Lung (tissue), 12 donors: ENCODE measurements around the gene BCR. TPM values are rescaled to one million over a fixed set of nuclear protein-coding genes. Genes with fewer than 3 reads are reported as not detected.

Experiments
- ATAC-seq: fragments of 200-7000 bp; cut with Tn5 transposase; one replicate; pipeline ENCODE4 v1.9.1; 2020; ENCODE audit warnings: moderate number of reproducible peaks; ENCODE audit not compliant: insufficient read depth, low FRiP score
- DNase-seq, 3 donors: peaks; one replicate each; pipeline ENCODE4 v3.0.0-alpha.2; 2013 to 2017
- H3K27ac ChIP-seq, 2 donors: one replicate each; pipeline ENCODE4 v1.5.1; 2013; ENCODE audit warnings: mild to moderate bottlenecking in 2 of 2, moderate library complexity in 2 of 2, control low read depth in 1 of 2, inconsistent platforms in 1 of 2, low read depth in 1 of 2, low read length in 1 of 2
- H3K27me3 ChIP-seq, 3 donors: one replicate each; pipeline ENCODE4 v1.5.1; 2013; ENCODE audit warnings: low read length in 2 of 3; ENCODE audit not compliant: control insufficient read depth in 3 of 3, insufficient read depth in 3 of 3
- H3K36me3 ChIP-seq, 4 donors: one replicate each; pipeline ENCODE4 v1.5.1; 2013; ENCODE audit warnings: low read length in 4 of 4, mild to moderate bottlenecking in 1 of 4, moderate library complexity in 1 of 4; ENCODE audit not compliant: control insufficient read depth in 4 of 4, insufficient read depth in 4 of 4
- H3K4me1 ChIP-seq, 5 donors: one replicate each; pipeline ENCODE4 v1.5.1; 2013; ENCODE audit warnings: low read length in 5 of 5, mild to moderate bottlenecking in 2 of 5, moderate library complexity in 1 of 5; ENCODE audit not compliant: control insufficient read depth in 5 of 5, insufficient read depth in 5 of 5
- H3K4me3 ChIP-seq: one replicate; pipeline ENCODE4 v1.5.1; 2013; ENCODE audit warnings: mild to moderate bottlenecking, control low read depth, moderate library complexity
- H3K9ac ChIP-seq, 2 donors: one replicate each; pipeline ENCODE4 v1.5.1; 2013; ENCODE audit warnings: low read length in 2 of 2, control low read depth in 1 of 2; ENCODE audit not compliant: insufficient read depth in 1 of 2
- H3K9me3 ChIP-seq, 4 donors: one replicate each; pipeline ENCODE4 v1.5.1; 2013; ENCODE audit warnings: low read length in 3 of 4, mild to moderate bottlenecking in 1 of 4, moderate library complexity in 1 of 4; ENCODE audit not compliant: control insufficient read depth in 4 of 4, insufficient read depth in 3 of 4
- WGBS, 2 donors: extraction: QIAGEN DNeasy Blood & Tissue Kit; methylation state at CpG; one replicate each; pipeline ENCODE4 v1.1.7; 2013; 5-methylcytosine and 5-hydroxymethylcytosine counted together
- polyA plus RNA-seq, 2 donors: library from polyadenylated mRNA; stranded (reverse); fragments of 200-250 nt; gene quantifications; one replicate each; pipeline ENCODE4 v1.2.1, GENCODE V29; 2013
- total RNA-seq, 2 donors: library from RNA; depleted of rRNA in 1 of 2; stranded (reverse); fragments of >200 nt in 1 of 2; gene quantifications; one replicate each; pipeline ENCODE4 v1.2.1, GENCODE V29; 2014 to 2021
- TF ChIP-seq, protein P1 (sequence below): IDR thresholded peaks from 2 replicates; pipeline ENCODE4 v1.5.1; 2012; ENCODE audit warnings: mild to moderate bottlenecking; ENCODE audit errors: control extremely low read depth, extremely low read depth
- donor health status: control.
- donor health status: control.
- donor health status: Bipolar disorder and iron deficiency.
- donor health status: healthy.
- donor health status: DM: yes; HTN: yes; CAD: no.

BCR gene
- total and polyA plus RNA-seq, 4 donors, result 21.8 to 67.3 (median 31.8) TPM

DNA sequence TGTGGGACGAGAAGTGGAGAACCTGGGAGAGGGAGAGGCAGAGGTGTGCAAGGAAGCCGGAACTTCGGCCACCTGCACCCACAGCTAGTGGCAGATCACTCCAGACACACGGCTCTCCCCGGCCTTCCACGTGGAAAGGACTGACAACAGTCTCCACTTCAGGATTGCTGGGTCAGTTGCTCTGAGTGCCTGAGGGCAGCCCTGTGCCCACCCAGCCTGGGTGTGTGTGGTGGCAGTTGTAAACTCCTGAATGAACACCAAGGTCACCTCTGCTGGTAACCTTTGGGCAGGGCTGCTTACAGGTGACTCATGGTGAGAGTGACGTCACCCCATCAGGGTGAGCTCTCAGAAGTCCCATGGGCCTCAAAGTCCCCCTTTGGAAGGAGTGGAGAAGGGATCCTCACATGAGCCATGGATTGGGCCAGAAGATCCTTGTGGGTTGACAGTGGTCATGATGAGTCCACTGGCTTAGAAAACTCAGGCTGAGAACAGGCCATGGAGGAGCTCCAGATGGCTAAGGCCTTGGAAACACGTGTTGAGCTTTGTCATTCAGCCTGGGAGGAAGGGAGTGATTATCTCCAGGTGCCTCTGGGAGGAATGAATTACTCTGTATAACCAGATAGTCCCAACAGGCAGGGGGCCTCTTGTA, 71.3 kb downstream of the BCR start:
- Histone ChIP-seq H3K4me1 (peaks cover 0 to 34% (median 5%) of the 10 kb centered on the region in 5 donors), H3K9me3 (no peaks in the 10 kb centered on the region), H3K27ac (no peak overlapping the region), H3K4me3 (no peak overlapping the region), H3K27me3 (no peaks in the 10 kb centered on the region), H3K9ac (no peak overlapping the region), H3K36me3 (peaks cover 0 to 18% (median 0%) of the 10 kb centered on the region in 4 donors)
- 86% methylated on average over 7 to 8 of the region's 8 CpGs for WGBS, 2 donors
- ATAC-seq (no peak), DNase-seq (no peak)
- TF ChIP-seq, protein P1, sequence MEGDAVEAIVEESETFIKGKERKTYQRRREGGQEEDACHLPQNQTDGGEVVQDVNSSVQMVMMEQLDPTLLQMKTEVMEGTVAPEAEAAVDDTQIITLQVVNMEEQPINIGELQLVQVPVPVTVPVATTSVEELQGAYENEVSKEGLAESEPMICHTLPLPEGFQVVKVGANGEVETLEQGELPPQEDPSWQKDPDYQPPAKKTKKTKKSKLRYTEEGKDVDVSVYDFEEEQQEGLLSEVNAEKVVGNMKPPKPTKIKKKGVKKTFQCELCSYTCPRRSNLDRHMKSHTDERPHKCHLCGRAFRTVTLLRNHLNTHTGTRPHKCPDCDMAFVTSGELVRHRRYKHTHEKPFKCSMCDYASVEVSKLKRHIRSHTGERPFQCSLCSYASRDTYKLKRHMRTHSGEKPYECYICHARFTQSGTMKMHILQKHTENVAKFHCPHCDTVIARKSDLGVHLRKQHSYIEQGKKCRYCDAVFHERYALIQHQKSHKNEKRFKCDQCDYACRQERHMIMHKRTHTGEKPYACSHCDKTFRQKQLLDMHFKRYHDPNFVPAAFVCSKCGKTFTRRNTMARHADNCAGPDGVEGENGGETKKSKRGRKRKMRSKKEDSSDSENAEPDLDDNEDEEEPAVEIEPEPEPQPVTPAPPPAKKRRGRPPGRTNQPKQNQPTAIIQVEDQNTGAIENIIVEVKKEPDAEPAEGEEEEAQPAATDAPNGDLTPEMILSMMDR, result no peak

- TF ChIP-seq, protein P1, result no peak
- Histone ChIP-seq H3K27ac (no peak overlapping the region), H3K9ac (no peak overlapping the region), H3K4me3 (no peak overlapping the region), H3K9me3 (no peaks in the 10 kb centered on the region), H3K36me3 (peaks cover 0 to 22% (median 0%) of the 10 kb centered on the region in 4 donors), H3K27me3 (no peaks in the 10 kb centered on the region), H3K4me1 (peaks cover 0 to 31% (median 0%) of the 10 kb centered on the region in 5 donors)
- ATAC-seq (no peak), DNase-seq (no peak)
- WGBS, 2 donors, result 93% methylated on average over 19 of the region's 19 CpGs
These were observed 73.3 kb downstream of the BCR start for GRCh38 chr22:23253475-23254055.

- no peak for DNase-seq
- no peaks in the 10 kb centered on the region for H3K27me3 ChIP-seq
- H3K4me3 ChIP-seq, result no peak overlapping the region
- no peaks in the 10 kb centered on the region for H3K9me3 ChIP-seq
- peaks cover 0 to 26% (median 0%) of the 10 kb centered on the region in 5 donors for H3K4me1 ChIP-seq
- peaks cover 0 to 22% (median 0%) of the 10 kb centered on the region in 4 donors for H3K36me3 ChIP-seq
- TF ChIP-seq, protein P1, result no peak
- no peak overlapping the region for H3K27ac ChIP-seq
- no peak overlapping the region for H3K9ac ChIP-seq
- no peak for ATAC-seq
- 82 to 88% methylated on average over 8 of the region's 8 CpGs for WGBS, 2 donors
These were observed 75.3 kb downstream of the BCR start for GRCh38 chr22:23255506-23256170.
